Keratinocyte (primary cell): ENCODE measurements around the gene PDE1A. TPM values are rescaled to one million over a fixed set of nuclear protein-coding genes. Genes with fewer than 3 reads are reported as not detected.

Experiments
- DNase-seq: peaks from one replicate; pipeline ENCODE4 v3.0.0-alpha.2; 2011; ENCODE audit warnings: low read depth, missing footprints, low spot score
- FAIRE-seq: peaks from 2 replicates; lab custom pipeline; 2011; peaks lifted over from hg19 to GRCh38; lab: Jason Lieb, UNC
- H2AFZ ChIP-seq: 2 replicates; pipeline ENCODE4 v1.6.0; 2012; ENCODE audit warnings: low read length, control low read depth, inconsistent platforms; ENCODE audit not compliant: control insufficient read depth
- H3K27ac ChIP-seq: 2 replicates; pipeline ENCODE4 v1.5.1; 2011; ENCODE audit warnings: low read length; ENCODE audit not compliant: control insufficient read depth, insufficient read depth
- H3K27me3 ChIP-seq: 3 replicates; pipeline ENCODE4 v1.6.0; 2011; ENCODE audit warnings: low read length; ENCODE audit not compliant: control insufficient read depth, insufficient read depth; ENCODE audit errors: extremely low read depth
- H3K36me3 ChIP-seq, 2 experiments: 2 replicates in 1 of 2; 3 replicates in 1 of 2; pipeline ENCODE4 v1.5.1; 2011; ENCODE audit warnings: low read length in 2 of 2, mild to moderate bottlenecking in 1 of 2; ENCODE audit not compliant: control insufficient read depth in 2 of 2, insufficient read depth in 2 of 2; ENCODE audit errors: extremely low read depth in 1 of 2
- H3K4me1 ChIP-seq: 3 replicates; pipeline ENCODE4 v1.5.1; 2011; ENCODE audit warnings: low read length; ENCODE audit not compliant: control insufficient read depth, insufficient read depth; ENCODE audit errors: extremely low read depth
- H3K4me2 ChIP-seq: 3 replicates; pipeline ENCODE4 v1.6.0; 2011; ENCODE audit warnings: low read depth, low read length; ENCODE audit not compliant: control insufficient read depth, insufficient read depth; ENCODE audit errors: extremely low read depth
- H3K4me3 ChIP-seq, 3 experiments: fragments of 200-600 bp in 1 of 3; sonication (generic) in 1 of 3; 2 replicates in 2 of 3; 3 replicates in 1 of 3; pipeline ENCODE4 v1.5.1; 2011 to 2016; ENCODE audit warnings: low read length in 3 of 3, mild to moderate bottlenecking in 3 of 3, control low read depth in 2 of 3, inconsistent platforms in 1 of 3, low read depth in 1 of 3, mixed read lengths in 1 of 3, mixed run types in 1 of 3, moderate library complexity in 1 of 3; ENCODE audit not compliant: control insufficient read depth in 2 of 3, insufficient read depth in 2 of 3; ENCODE audit errors: extremely low read depth in 1 of 3
- H3K79me2 ChIP-seq: 2 replicates; pipeline ENCODE4 v1.6.0; 2012; ENCODE audit warnings: low read length; ENCODE audit not compliant: control insufficient read depth, insufficient read depth
- H3K9ac ChIP-seq: 3 replicates; pipeline ENCODE4 v1.6.0; 2011; ENCODE audit warnings: low read length; ENCODE audit not compliant: control insufficient read depth, insufficient read depth; ENCODE audit errors: extremely low read depth
- H3K9me1 ChIP-seq: 3 replicates; pipeline ENCODE4 v1.6.0; 2011; ENCODE audit warnings: low read length; ENCODE audit not compliant: control insufficient read depth, insufficient read depth; ENCODE audit errors: extremely low read depth
- H3K9me3 ChIP-seq: 2 replicates; pipeline ENCODE4 v1.5.1; 2012; ENCODE audit warnings: low read depth, low read length; ENCODE audit not compliant: control insufficient read depth
- H4K20me1 ChIP-seq: 3 replicates; pipeline ENCODE4 v1.6.0; 2011; ENCODE audit warnings: low read length; ENCODE audit not compliant: control insufficient read depth, insufficient read depth; ENCODE audit errors: extremely low read depth
- CTCF ChIP-seq, 3 experiments: IDR thresholded peaks in 1 of 3; conservative IDR thresholded peaks in 1 of 3; optimal IDR thresholded peaks in 1 of 3; 2 replicates in 2 of 3; 3 replicates in 1 of 3; pipeline versions ENCODE3 to v1.5.1; 2011; ENCODE audit warnings: low read length in 3 of 3, mild to moderate bottlenecking in 3 of 3, moderate library complexity in 2 of 3, control low read depth in 1 of 3, inconsistent platforms in 1 of 3; ENCODE audit not compliant: insufficient read depth in 2 of 3; ENCODE audit errors: extremely low read depth in 1 of 3
- EZH2 ChIP-seq: IDR thresholded peaks from one replicate; pipeline ENCODE4 v1.6.1; 2012; ENCODE audit warnings: inconsistent platforms, mild to moderate bottlenecking, low read length, moderate library complexity
- dilution Hi-C: fragments of 300-500 bp; cut with MboI; formaldehyde crosslinking; loops from one replicate; pipeline ENCODE4 v1.7.0; 2020; ENCODE audit warnings: low sequenced_read_pairs; ENCODE audit not compliant: extremely low pct_ligation_motif_present
- polyA plus RNA-seq, 5 experiments: library from polyadenylated mRNA; depleted of rRNA in 3 of 5; stranded (reverse) in 3 of 5; stranded (forward) in 1 of 5; unstranded in 1 of 5; fragments of >200 nt; gene quantifications; 1 replicate in 1 of 5; 2 replicates in 3 of 5; 3 replicates in 1 of 5; pipeline versions ENCODE4 v1.2.1 to v1.2.3, GENCODE V29; 2011 to 2012; ENCODE audit warnings: missing spikeins in 2 of 5, low read depth in 1 of 5, low replicate concordance in 1 of 5

The PDE1A gene
- polyA plus RNA-seq, 1 donor (not counting 4 experiments of a cell fraction or from before 2014, with no cell fraction given): 0.10 TPM

- no peaks in the 10 kb centered on the region for H4K20me1 ChIP-seq
- dilution Hi-C loops: no loop called here
- no peak overlapping the region for H3K4me3 ChIP-seq
- H3K36me3 ChIP-seq: no peaks in the 10 kb centered on the region
- TF ChIP-seq EZH2 (no peak), CTCF (optimal IDR thresholded peaks at IDR 0.05 in 1 of 3, IDR thresholded peaks at IDR 0.05 in 1 of 3, conservative IDR thresholded peaks at IDR 0.05 in 1 of 3; ENCODE audit: extremely low read depth in 1 of 3, insufficient read depth in 2 of 3, low read length in 3 of 3) (no peak)
- no peaks in the 10 kb centered on the region for H3K4me1 ChIP-seq
- no peak overlapping the region for H2AFZ ChIP-seq
- FAIRE-seq: no peak
- no peaks in the 10 kb centered on the region for H3K27me3 ChIP-seq
- no peaks in the 10 kb centered on the region for H3K9me1 ChIP-seq
- H3K4me2 ChIP-seq: no peak overlapping the region
- no peak for DNase-seq
- H3K79me2 ChIP-seq: no peaks in the 10 kb centered on the region
- no peak overlapping the region for H3K9ac ChIP-seq
- H3K9me3 ChIP-seq: no peaks in the 10 kb centered on the region
- H3K27ac ChIP-seq: no peak overlapping the region
Measured at GRCh38 chr2:182324665-182325064, 102.2 kb downstream of the PDE1A start.

- H3K27me3 ChIP-seq: no peaks in the 10 kb centered on the region
- TF ChIP-seq EZH2 (no peak), CTCF (optimal IDR thresholded peaks at IDR 0.05 in 1 of 3, IDR thresholded peaks at IDR 0.05 in 1 of 3, conservative IDR thresholded peaks at IDR 0.05 in 1 of 3; ENCODE audit: extremely low read depth in 1 of 3, insufficient read depth in 2 of 3, low read length in 3 of 3) (no peak)
- no peak overlapping the region for H3K4me3 ChIP-seq
- H3K9ac ChIP-seq: no peak overlapping the region
- dilution Hi-C loops: no loop called here
- H3K9me1 ChIP-seq: no peaks in the 10 kb centered on the region
- H3K27ac ChIP-seq: no peak overlapping the region
- H3K36me3 ChIP-seq: no peaks in the 10 kb centered on the region
- no peak overlapping the region for H3K4me2 ChIP-seq
- no peak for FAIRE-seq
- DNase-seq: no peak
- no peaks in the 10 kb centered on the region for H3K9me3 ChIP-seq
- H4K20me1 ChIP-seq: no peaks in the 10 kb centered on the region
- no peaks in the 10 kb centered on the region for H3K79me2 ChIP-seq
- no peaks in the 10 kb centered on the region for H3K4me1 ChIP-seq
- H2AFZ ChIP-seq: no peak overlapping the region
Measured at GRCh38 chr2:182321096-182321495, 105.7 kb downstream of the PDE1A start.
